GM23338 (cell line): Measurements from ENCODE around the gene CFAP299. TPM values are rescaled to one million over a fixed set of nuclear protein-coding genes. Genes with fewer than 3 reads are reported as not detected.
A peak's percentile ranks its signal among the peaks of the same experiment; 100 is the strongest.
"Not testable (repeated sequence)": the region's sequence is repeated elsewhere in the genome, so short reads cannot be mapped to it uniquely, and the experiment has no call there.

ENCODE experiments used
- ATAC-seq: fragments of 200-7000 bp; cut with Tn5 transposase; 3 replicates; pipeline ENCODE4 v1.9.1; 2020
- DNase-seq: peaks from one replicate; pipeline ENCODE4 v3.0.0-alpha.2; 2015; ENCODE audit warnings: low spot score
- H2AFZ ChIP-seq: fragments of 200-600 bp; sonication (generic); 2 replicates; pipeline ENCODE4 v1.8.0; 2016; ENCODE audit warnings: antibody characterized with exemption, mild to moderate bottlenecking, moderate library complexity
- H3F3A ChIP-seq: fragments of 200-600 bp; sonication (generic); replicated peaks from 2 replicates; pipeline ENCODE4 v1.8.0; 2017; ENCODE audit warnings: antibody characterized with exemption, mixed run types, low read depth
- H3K27ac ChIP-seq: fragments of 200-600 bp; sonication (generic); 2 replicates; pipeline ENCODE4 v1.6.1; 2016; ENCODE audit warnings: low read depth
- H3K27me3 ChIP-seq: fragments of 200-600 bp; sonication (generic); 2 replicates; pipeline ENCODE4 v1.8.0; 2016; ENCODE audit warnings: mild to moderate bottlenecking, mixed run types, moderate library complexity; ENCODE audit not compliant: insufficient read depth
- H3K36me3 ChIP-seq: fragments of 200-600 bp; sonication (generic); 2 replicates; pipeline ENCODE4 v1.8.0; 2016; ENCODE audit warnings: mild to moderate bottlenecking; ENCODE audit not compliant: insufficient read depth
- H3K4me1 ChIP-seq: fragments of 200-600 bp; sonication (generic); 2 replicates; pipeline ENCODE4 v1.8.0; 2016; ENCODE audit warnings: mild to moderate bottlenecking, moderate library complexity; ENCODE audit not compliant: insufficient read depth
- H3K4me2 ChIP-seq: fragments of 200-600 bp; sonication (generic); 2 replicates; pipeline ENCODE4 v1.7.1; 2017; ENCODE audit warnings: mixed run types
- H3K4me3 ChIP-seq: fragments of 200-600 bp; sonication (generic); 2 replicates; pipeline ENCODE4 v1.6.1; 2016; ENCODE audit warnings: mixed run types
- H3K79me2 ChIP-seq: fragments of 200-600 bp; sonication (generic); replicated peaks from 2 replicates; pipeline ENCODE4 v1.8.0; 2017; ENCODE audit warnings: mild to moderate bottlenecking; ENCODE audit not compliant: insufficient read depth
- H3K9me2 ChIP-seq: fragments of 200-600 bp; sonication (generic); 2 replicates; pipeline ENCODE4 v1.8.0; 2017; ENCODE audit not compliant: insufficient read depth
- H4K20me1 ChIP-seq: fragments of 200-600 bp; sonication (generic); replicated peaks from 2 replicates; pipeline ENCODE4 v1.8.0; 2017; ENCODE audit warnings: mild to moderate bottlenecking; ENCODE audit not compliant: insufficient read depth
- H3K27ac Mint-ChIP-seq: 2 replicates; pipeline ENCODE4 v1.8.0; 2020; ENCODE audit warnings: inconsistent platforms, mild to moderate bottlenecking, moderate library complexity, mixed read lengths
- H3K27me3 Mint-ChIP-seq: 3 replicates; pipeline ENCODE4 v1.8.0; 2022; ENCODE audit warnings: low read depth, mild to moderate bottlenecking, moderate library complexity, mixed read lengths, inconsistent platforms; ENCODE audit not compliant: insufficient read depth, poor library complexity
- H3K36me3 Mint-ChIP-seq: 3 replicates; pipeline ENCODE4 v1.8.0; 2021; ENCODE audit warnings: low read depth, mild to moderate bottlenecking, inconsistent platforms, moderate library complexity, mixed read lengths
- H3K4me1 Mint-ChIP-seq: 3 replicates; pipeline ENCODE4 v1.8.0; 2020; ENCODE audit warnings: mild to moderate bottlenecking, inconsistent platforms, mixed read lengths
- H3K4me3 Mint-ChIP-seq: 3 replicates; pipeline ENCODE4 v1.8.0; 2021; ENCODE audit warnings: moderate library complexity, mild to moderate bottlenecking, inconsistent platforms, mixed read lengths
- H3K9me3 Mint-ChIP-seq: 3 replicates; pipeline ENCODE4 v1.8.0; 2020; ENCODE audit warnings: moderate library complexity, mild to moderate bottlenecking, inconsistent platforms, mixed read lengths
- CTCF ChIP-seq, 2 experiments: fragments of 200-600 bp in 1 of 2; sonication (generic) in 1 of 2; conservative IDR thresholded peaks; 2 replicates each; pipeline versions ENCODE4 v1.5.1 to v1.6.1; 2016 to 2017; ENCODE audit warnings: antibody characterized with exemption in 2 of 2, low read depth in 2 of 2, mild to moderate bottlenecking in 2 of 2, moderate library complexity in 1 of 2
- ZNF331 ChIP-seq: fragments of 250-450 bp; sonication (Bioruptor Pico); IDR thresholded peaks from 2 replicates; pipeline ENCODE4 v1.5.0; 2020; ENCODE audit warnings: low read depth, mild to moderate bottlenecking, moderate library complexity
- ZNF462 ChIP-seq: fragments of 250-450 bp; sonication (Bioruptor Pico); IDR thresholded peaks from 2 replicates; pipeline ENCODE4 v1.5.0; 2020; ENCODE audit warnings: mild to moderate bottlenecking, moderate library complexity
- polyA plus RNA-seq: library from polyadenylated mRNA; unstranded; fragments of >200 nt; fragmentation: Nextera tagmentation; extraction: Ambion mirVana; gene quantifications from 2 replicates; pipeline ENCODE4 v1.2.1, GENCODE V29; 2016
- total RNA-seq: library from RNA; depleted of rRNA; stranded (reverse); fragments of >200 nt; shearing (Covaris generic); gene quantifications from 2 replicates; pipeline ENCODE4 v1.2.3, GENCODE V29; 2014

The CFAP299 gene
- total and polyA plus RNA-seq, 2 experiments from 2014 or later: not detected

GRCh38 chr4:80749558-80749957, 414.0 kb downstream of the CFAP299 start:
- H3K27me3 Mint-ChIP-seq, H2AFZ ChIP-seq, H3K4me3 Mint-ChIP-seq, ATAC-seq, H3K4me3 ChIP-seq, H3K27ac ChIP-seq, H3K9me3 Mint-ChIP-seq, DNase-seq, H3K36me3 Mint-ChIP-seq, H3K4me1 ChIP-seq, H3K36me3 ChIP-seq, H3F3A ChIP-seq, H3K9me2 ChIP-seq, H3K79me2 ChIP-seq, H3K4me2 ChIP-seq, H4K20me1 ChIP-seq, H3K27me3 ChIP-seq, H3K27ac Mint-ChIP-seq, H3K4me1 Mint-ChIP-seq: not testable (repeated sequence)

- TF ChIP-seq CTCF (conservative IDR thresholded peaks at IDR 0.05; ENCODE audit: low read depth in 2 of 2) (peak in 1 of 2 experiments; percentile 14; a peak in 1 of 4 replicates), ZNF462 (CRISPR knock-in tag) (0 out of 2 replicates have a peak, but pooled peaks have one; percentile 16), ZNF331 (CRISPR knock-in tag) (no peak)
- Histone ChIP-seq H2AFZ (no peak overlapping the region), H3K27me3 (no peaks in the 10 kb centered on the region), H3K9me2 (no peaks in the 10 kb centered on the region), H3K36me3 (no peaks in the 10 kb centered on the region), H4K20me1 (no peaks in the 10 kb centered on the region), H3K4me3 (no peak overlapping the region), H3K4me1 (no peaks in the 10 kb centered on the region), H3K27ac (no peak overlapping the region), H3F3A (no peaks in the 10 kb centered on the region), H3K4me2 (no peak overlapping the region), H3K79me2 (no peaks in the 10 kb centered on the region)
- H3K9me3 Mint-ChIP-seq: no peaks in the 10 kb centered on the region
- peaks cover 10% of the 10 kb centered on the region for H3K4me1 Mint-ChIP-seq
- no peaks in the 10 kb centered on the region; the same call in 2 of the 3 replicates for H3K36me3 Mint-ChIP-seq
- no peaks in the 10 kb centered on the region for H3K27me3 Mint-ChIP-seq
- ATAC-seq (peak; percentile 70), DNase-seq (peak; percentile 31)
- H3K27ac Mint-ChIP-seq: no peak overlapping the region
- H3K4me3 Mint-ChIP-seq: no peak overlapping the region
Measured at GRCh38 chr4:80751200-80751599, 415.7 kb downstream of the CFAP299 start.
